Ovary (tissue), 3 donors: ENCODE data around the gene TNS4.

ENCODE experiments used
- EP300 ChIP-seq: sonication (generic); formaldehyde crosslinking; IDR thresholded peaks from one replicate; pipeline ENCODE4 v1.6.1; 2017; ENCODE audit warnings: antibody characterized with exemption
- POLR2A ChIP-seq: fragments of 450-650 bp; IDR thresholded peaks from one replicate; pipeline ENCODE4 v1.6.1; 2017; ENCODE audit warnings: antibody characterized with exemption, mild to moderate bottlenecking, moderate library complexity
- TF ChIP-seq, protein P1 (sequence below), 3 donors: fragments of 450-650 bp in 2 of 3; fragments of 200-600 bp in 1 of 3; IDR thresholded peaks; one replicate each; pipeline versions ENCODE4 v1.5.1 to v1.8.0; 2016 to 2022; ENCODE audit warnings: antibody characterized with exemption in 3 of 3, mild to moderate bottlenecking in 1 of 3
- donor health status: DM: no; HTN: no; CAD: no.

DNA sequence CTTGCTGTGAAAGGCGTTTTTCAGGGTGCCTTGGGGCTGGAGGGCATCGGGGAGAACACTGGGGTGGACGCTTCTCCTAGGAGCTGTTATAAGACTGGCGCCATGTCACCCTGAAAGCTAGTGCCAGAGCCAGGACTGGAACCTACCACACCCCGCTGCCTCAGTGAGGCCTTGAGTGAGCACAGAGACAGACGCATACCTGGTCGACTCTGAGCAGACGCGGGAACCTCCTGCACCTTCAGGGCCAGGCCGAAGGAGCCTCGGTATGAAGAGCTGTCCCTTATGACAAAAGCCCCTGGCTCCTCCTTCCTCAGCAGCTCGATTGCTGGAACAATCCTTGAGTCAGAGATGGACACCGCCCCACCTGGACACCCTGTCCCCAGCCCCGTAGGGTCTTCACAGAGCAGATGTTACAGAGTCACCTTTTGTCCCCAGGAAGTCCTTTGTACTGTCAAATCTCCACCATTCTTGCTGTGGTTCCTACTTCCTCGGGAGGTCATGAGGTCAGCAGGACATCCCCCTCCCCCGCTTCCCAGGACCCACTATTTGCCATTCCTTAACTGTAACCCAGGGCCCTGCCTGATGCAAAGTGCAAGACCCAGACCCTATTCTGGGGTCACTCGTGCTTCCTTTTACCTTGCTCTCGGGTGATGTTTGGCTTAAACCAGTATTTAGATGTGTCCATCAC is 17.0 kb downstream of the TNS4 start:
- TF ChIP-seq, protein P1, sequence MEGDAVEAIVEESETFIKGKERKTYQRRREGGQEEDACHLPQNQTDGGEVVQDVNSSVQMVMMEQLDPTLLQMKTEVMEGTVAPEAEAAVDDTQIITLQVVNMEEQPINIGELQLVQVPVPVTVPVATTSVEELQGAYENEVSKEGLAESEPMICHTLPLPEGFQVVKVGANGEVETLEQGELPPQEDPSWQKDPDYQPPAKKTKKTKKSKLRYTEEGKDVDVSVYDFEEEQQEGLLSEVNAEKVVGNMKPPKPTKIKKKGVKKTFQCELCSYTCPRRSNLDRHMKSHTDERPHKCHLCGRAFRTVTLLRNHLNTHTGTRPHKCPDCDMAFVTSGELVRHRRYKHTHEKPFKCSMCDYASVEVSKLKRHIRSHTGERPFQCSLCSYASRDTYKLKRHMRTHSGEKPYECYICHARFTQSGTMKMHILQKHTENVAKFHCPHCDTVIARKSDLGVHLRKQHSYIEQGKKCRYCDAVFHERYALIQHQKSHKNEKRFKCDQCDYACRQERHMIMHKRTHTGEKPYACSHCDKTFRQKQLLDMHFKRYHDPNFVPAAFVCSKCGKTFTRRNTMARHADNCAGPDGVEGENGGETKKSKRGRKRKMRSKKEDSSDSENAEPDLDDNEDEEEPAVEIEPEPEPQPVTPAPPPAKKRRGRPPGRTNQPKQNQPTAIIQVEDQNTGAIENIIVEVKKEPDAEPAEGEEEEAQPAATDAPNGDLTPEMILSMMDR (IDR thresholded peaks at IDR 0.05), result no peak
- TF ChIP-seq EP300, result no peak
- no peak for TF ChIP-seq POLR2A
